ENCODE data around the gene THRB. TPM values are rescaled to one million over a fixed set of nuclear protein-coding genes. Genes with fewer than 3 reads are reported as not detected.

The THRB gene
- total and polyA plus RNA-seq, 4 donors = 4.0 to 10.5 (median 6.2) TPM

DNA sequence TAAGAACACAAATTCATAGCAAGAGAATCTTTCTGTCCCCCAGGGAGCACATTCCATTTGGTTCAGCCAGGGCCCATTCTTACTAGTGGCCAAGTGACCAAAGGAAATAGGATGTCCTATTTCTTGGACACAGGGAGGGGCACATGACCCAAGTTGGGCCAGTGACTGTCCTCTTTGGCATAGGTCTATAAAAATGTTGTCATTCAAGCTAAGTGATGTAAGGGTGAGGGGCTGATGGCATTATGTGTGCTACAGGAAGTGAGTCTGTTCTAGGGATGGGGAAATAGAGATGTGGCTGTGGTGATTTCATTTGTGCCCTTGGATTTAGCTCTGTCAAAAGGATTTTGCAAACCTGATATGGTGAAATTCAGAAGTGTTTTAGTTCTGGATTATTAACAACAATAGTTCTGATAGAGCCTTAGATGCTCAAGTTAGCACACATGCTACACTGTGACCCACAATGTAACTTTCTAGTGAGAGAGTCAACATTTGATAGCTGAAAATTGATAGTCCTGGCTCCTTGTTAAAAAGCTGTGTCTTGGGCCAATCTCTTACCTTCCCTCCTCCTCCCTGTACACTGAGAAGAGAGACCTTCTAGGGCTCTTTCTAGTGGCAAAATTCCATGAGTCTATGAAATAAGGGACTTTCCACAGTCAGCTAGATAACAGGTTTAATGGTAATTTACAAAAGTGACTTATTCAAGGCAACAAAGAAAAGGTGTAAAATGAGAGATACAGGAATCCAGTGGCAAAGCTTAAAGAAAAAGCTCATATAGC lies 117.2 kb downstream of the THRB start:
- DNase-seq (ENCODE audit: low read depth in 4 of 6, low spot score in 6 of 6) = no peak
- Histone ChIP-seq H3K9me3 (ENCODE audit: control insufficient read depth, insufficient read depth, low read length) (no peaks in the 10 kb centered on the region), H3K27ac (ENCODE audit: low read depth, low read length) (no peak overlapping the region), H3K27me3 (ENCODE audit: control insufficient read depth, insufficient read depth, low read length) (no peaks in the 10 kb centered on the region), H3K4me3 (ENCODE audit: low read depth, low read length) (no peak overlapping the region), H3K36me3 (ENCODE audit: control insufficient read depth, insufficient read depth, low read length) (no peaks in the 10 kb centered on the region), H3K4me1 (ENCODE audit: control insufficient read depth, insufficient read depth, low read length) (no peaks in the 10 kb centered on the region)

DNA sequence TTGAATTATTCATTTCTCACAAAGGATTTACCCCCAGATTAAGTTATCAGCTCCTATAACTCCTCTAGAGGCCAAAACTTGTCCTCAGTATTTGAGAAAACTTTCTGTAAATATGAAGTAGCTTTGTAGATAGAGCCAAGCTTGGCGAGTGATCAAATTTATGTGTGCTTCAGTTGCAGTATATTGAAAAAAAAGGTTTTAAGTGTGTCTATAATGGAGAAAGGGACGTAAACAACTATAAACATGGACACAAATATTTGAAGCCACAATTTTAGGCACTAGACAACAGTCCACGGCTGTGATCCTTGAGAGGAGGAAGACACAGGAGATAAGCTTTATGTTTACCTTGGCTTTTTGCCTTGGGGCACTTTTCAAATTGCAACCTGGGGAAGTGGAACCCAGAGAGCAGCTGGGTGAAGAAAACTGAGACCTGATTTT lies 118.7 kb downstream of the THRB start:
- no peak for DNase-seq (ENCODE audit: low read depth in 4 of 6, low spot score in 6 of 6)
- WGBS (ENCODE audit: insufficient coverage) = no CpG with 5 or more reads among the region's 3 CpGs
- Histone ChIP-seq H3K4me3 (ENCODE audit: low read depth, low read length) (no peak overlapping the region), H3K36me3 (ENCODE audit: control insufficient read depth, insufficient read depth, low read length) (no peaks in the 10 kb centered on the region), H3K27me3 (ENCODE audit: control insufficient read depth, insufficient read depth, low read length) (no peaks in the 10 kb centered on the region), H3K9me3 (ENCODE audit: control insufficient read depth, insufficient read depth, low read length) (no peaks in the 10 kb centered on the region), H3K27ac (ENCODE audit: low read depth, low read length) (no peak overlapping the region), H3K4me1 (ENCODE audit: control insufficient read depth, insufficient read depth, low read length) (no peaks in the 10 kb centered on the region)

DNA sequence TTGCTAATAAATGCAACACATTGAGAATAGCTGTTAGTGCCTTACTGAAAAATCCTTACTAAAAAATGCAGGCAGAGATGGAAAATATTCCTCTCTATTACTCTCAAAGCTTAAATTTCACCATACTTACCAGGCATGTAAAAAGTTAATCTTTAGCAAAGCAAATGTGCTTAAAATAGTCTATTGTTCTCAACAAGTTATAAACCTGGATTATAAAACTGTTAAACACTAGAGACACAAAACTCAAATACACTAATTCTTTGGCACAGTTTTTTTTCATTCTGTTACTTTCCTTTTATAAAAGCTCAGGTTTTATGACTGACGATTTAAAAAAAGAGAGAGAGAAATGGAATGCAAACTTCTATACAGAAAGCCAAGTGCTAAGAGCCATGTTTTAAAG lies 119.8 kb downstream of the THRB start:
- no peaks in the 10 kb centered on the region for H3K9me3 ChIP-seq (ENCODE audit: control insufficient read depth, insufficient read depth, low read length)
- DNase-seq (ENCODE audit: low read depth in 4 of 6, low spot score in 6 of 6) = no peak
- H3K27me3 ChIP-seq (ENCODE audit: control insufficient read depth, insufficient read depth, low read length) = no peaks in the 10 kb centered on the region
- H3K27ac ChIP-seq (ENCODE audit: low read depth, low read length) = no peak overlapping the region
- no peaks in the 10 kb centered on the region for H3K36me3 ChIP-seq (ENCODE audit: control insufficient read depth, insufficient read depth, low read length)
- WGBS (ENCODE audit: insufficient coverage) = no CpG with 5 or more reads among the region's 1 CpG
- no peaks in the 10 kb centered on the region for H3K4me1 ChIP-seq (ENCODE audit: control insufficient read depth, insufficient read depth, low read length)
- H3K4me3 ChIP-seq (ENCODE audit: low read depth, low read length) = no peak overlapping the region

DNA sequence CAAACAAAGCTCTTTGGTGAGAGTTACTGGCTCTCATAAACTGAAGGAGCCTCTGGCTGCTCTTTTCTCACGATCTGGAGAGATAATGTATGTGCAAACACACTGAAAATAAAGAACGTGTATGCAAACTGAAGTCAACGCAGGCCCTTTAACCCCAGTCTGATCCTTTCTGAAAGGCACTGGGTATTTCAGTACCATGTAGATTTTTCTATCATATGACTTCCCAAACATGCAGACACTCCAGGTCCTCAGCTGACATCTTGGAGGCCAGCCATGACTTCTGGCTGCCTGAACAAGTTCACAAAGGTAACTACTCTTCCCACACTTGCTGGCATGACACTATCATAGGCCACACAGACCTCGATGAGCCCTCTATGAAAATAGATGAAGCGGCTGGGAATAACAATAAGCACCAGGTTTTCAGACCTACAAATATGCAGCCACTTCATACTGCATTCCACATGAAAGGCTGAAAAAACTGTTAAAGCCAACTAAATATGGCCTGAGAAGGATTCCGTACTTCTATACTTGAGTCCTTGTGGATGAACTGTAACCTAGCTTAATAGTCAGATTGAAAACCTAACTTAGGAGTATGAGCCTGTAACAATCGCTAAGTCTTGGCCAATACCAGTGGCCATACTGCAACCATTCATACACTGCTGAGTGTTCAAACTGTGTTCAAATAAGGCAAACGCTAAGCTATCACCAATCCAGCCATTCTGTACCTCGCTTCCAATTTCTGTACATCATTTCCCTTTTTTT lies 121.3 kb downstream of the THRB start:
- no peaks in the 10 kb centered on the region for H3K9me3 ChIP-seq (ENCODE audit: control insufficient read depth, insufficient read depth, low read length)
- no peaks in the 10 kb centered on the region for H3K4me1 ChIP-seq (ENCODE audit: control insufficient read depth, insufficient read depth, low read length)
- 90% methylated on average over 4 of the region's 9 CpGs for WGBS (ENCODE audit: insufficient coverage)
- no peaks in the 10 kb centered on the region for H3K36me3 ChIP-seq (ENCODE audit: control insufficient read depth, insufficient read depth, low read length)
- no peak overlapping the region for H3K4me3 ChIP-seq (ENCODE audit: low read depth, low read length)
- H3K27ac ChIP-seq (ENCODE audit: low read depth, low read length) = no peak overlapping the region
- H3K27me3 ChIP-seq (ENCODE audit: control insufficient read depth, insufficient read depth, low read length) = no peaks in the 10 kb centered on the region
- DNase-seq (ENCODE audit: low read depth in 4 of 6, low spot score in 6 of 6) = no peak

DNA sequence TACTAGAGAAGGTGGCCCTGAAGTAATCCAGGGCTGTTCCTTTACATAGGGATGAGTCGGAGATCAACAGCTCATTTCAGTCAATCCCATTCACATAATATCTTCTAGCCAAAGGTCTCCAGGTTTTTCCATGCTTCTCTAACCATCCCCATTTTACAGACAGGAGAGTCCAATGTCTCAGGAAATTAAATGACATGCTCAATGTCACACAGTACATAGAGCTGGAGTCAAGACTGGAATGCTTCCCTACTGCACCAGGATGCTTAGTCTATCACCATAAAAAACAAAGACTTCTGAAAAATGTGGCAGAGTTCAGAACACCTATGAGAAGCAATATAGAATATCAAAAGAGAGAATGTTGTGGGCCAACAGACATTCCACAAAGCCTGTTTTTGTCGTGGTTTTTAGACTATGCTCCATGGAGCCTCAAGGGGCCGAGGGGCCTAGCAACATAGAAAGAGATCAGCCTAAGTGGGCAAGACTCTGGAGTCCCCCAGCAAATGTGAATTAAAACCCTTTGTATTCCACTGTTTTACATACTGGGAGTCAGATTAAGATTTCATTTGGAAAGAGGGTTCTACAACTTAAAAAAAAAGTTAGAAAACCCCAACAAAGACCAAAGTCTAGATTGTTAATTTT lies 122.0 kb downstream of the THRB start:
- no peaks in the 10 kb centered on the region for H3K4me1 ChIP-seq (ENCODE audit: control insufficient read depth, insufficient read depth, low read length)
- no peaks in the 10 kb centered on the region for H3K27me3 ChIP-seq (ENCODE audit: control insufficient read depth, insufficient read depth, low read length)

DNA sequence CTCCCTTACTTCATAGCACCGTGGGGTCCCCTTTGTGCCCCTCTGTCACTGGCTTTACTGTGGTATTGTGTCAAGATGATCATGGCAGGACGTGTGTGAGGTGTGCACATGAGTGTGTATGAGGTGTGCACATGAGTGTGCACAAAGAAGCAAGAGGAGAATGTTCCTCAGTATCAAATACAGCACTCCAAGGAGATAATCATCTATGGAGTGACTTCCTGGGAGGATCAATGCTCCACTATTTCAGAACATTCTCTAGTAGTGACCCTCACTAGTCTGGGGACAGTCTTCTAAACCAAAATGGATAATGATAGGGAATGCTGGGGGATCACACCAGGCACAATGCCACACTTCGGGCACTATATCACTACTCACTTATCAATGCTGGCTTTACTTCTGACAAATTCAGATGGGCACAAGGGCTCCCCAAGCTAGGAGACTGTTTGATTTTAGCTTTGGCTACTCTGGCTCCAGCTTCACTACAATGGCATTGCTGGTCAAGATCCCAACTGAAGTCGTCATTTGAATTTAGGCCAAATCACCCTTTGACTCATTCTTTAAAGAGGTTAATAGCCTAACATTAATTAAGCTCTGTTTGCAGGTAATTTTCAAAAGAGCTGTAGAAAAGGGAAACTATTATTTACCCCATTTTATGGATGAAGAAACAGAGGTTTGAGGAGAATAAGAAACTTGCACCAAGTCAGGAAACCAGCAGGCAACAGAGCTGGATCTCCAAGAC lies 124.1 kb downstream of the THRB start:
- Histone ChIP-seq H3K27ac (ENCODE audit: low read depth, low read length) (no peak overlapping the region), H3K9me3 (ENCODE audit: control insufficient read depth, insufficient read depth, low read length) (no peaks in the 10 kb centered on the region), H3K4me3 (ENCODE audit: low read depth, low read length) (no peak overlapping the region), H3K36me3 (ENCODE audit: control insufficient read depth, insufficient read depth, low read length) (no peaks in the 10 kb centered on the region), H3K27me3 (ENCODE audit: control insufficient read depth, insufficient read depth, low read length) (no peaks in the 10 kb centered on the region), H3K4me1 (ENCODE audit: control insufficient read depth, insufficient read depth, low read length) (no peaks in the 10 kb centered on the region)
- WGBS (ENCODE audit: insufficient coverage) = no CpG with 5 or more reads among the region's 4 CpGs
- no peak for DNase-seq (ENCODE audit: low read depth in 4 of 6, low spot score in 6 of 6)

More for the DNA sequence above, 122.0 kb downstream of the THRB start:
- Histone ChIP-seq H3K27ac (ENCODE audit: low read depth, low read length) (no peak overlapping the region), H3K4me3 (ENCODE audit: low read depth, low read length) (no peak overlapping the region), H3K9me3 (ENCODE audit: control insufficient read depth, insufficient read depth, low read length) (no peaks in the 10 kb centered on the region), H3K36me3 (ENCODE audit: control insufficient read depth, insufficient read depth, low read length) (no peaks in the 10 kb centered on the region)
- WGBS (ENCODE audit: insufficient coverage) = 83% methylated on average over 1 of the region's 3 CpGs
- no peak for DNase-seq (ENCODE audit: low read depth in 4 of 6, low spot score in 6 of 6)

DNA sequence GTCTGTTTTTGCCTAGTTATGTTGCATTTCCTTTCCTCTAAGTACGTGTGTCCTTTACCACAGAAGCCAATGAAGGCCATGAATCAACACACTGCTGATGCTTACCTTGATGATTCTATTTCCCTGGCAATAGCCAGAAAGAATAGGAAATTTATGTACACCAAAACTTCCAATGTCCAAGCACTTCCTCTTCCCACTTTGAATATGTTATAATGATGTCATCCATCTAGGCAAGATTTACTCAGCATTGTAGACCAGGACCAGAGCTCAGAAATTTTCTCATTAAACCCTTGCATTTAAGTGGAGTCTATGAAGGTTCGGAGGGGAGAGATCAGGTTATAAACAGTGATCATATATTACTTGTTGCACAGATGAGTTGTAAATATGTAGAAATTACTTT lies 126.0 kb downstream of the THRB start:
- H3K4me1 ChIP-seq (ENCODE audit: control insufficient read depth, insufficient read depth, low read length) = no peaks in the 10 kb centered on the region
- no peak for DNase-seq (ENCODE audit: low read depth in 4 of 6, low spot score in 6 of 6)
- 100% methylated on average over 1 of the region's 2 CpGs for WGBS (ENCODE audit: insufficient coverage)
- no peak overlapping the region for H3K4me3 ChIP-seq (ENCODE audit: low read depth, low read length)
- no peak overlapping the region for H3K27ac ChIP-seq (ENCODE audit: low read depth, low read length)
- H3K27me3 ChIP-seq (ENCODE audit: control insufficient read depth, insufficient read depth, low read length) = no peaks in the 10 kb centered on the region
- H3K36me3 ChIP-seq (ENCODE audit: control insufficient read depth, insufficient read depth, low read length) = no peaks in the 10 kb centered on the region
- no peaks in the 10 kb centered on the region for H3K9me3 ChIP-seq (ENCODE audit: control insufficient read depth, insufficient read depth, low read length)

DNA sequence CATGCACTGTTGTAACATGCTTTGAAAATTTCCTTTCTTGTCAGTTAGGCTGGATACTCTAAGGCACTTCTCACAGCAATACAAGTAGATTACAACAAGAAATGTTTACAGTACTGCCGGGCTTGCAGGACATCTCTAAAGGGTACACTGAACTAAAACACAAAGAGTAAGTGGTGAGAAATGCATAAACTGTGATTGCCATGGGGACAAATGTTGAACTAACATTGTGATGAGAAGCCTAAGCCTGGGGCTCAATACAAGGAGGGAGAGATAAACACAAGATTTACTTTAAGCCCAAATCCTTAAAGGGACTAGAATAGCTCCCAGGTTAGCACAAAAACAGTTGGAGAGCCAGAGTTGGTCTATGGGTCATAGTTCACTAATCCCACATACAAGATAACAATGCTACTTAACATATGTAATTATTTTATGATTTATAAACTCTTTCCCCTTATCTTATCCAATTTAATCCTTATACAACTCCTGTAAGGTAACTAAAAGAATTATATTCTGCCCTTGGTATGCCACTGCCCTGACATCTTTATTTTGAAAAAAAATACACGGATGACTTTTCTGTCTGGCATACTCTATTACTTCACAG lies 126.9 kb downstream of the THRB start:
- no peaks in the 10 kb centered on the region for H3K27me3 ChIP-seq (ENCODE audit: control insufficient read depth, insufficient read depth, low read length)
- no peak overlapping the region for H3K27ac ChIP-seq (ENCODE audit: low read depth, low read length)
- WGBS (ENCODE audit: insufficient coverage) = 83% methylated on average over 1 of the region's 2 CpGs
- no peaks in the 10 kb centered on the region for H3K9me3 ChIP-seq (ENCODE audit: control insufficient read depth, insufficient read depth, low read length)
- no peak for DNase-seq (ENCODE audit: low read depth in 4 of 6, low spot score in 6 of 6)
- no peak overlapping the region for H3K4me3 ChIP-seq (ENCODE audit: low read depth, low read length)
- H3K36me3 ChIP-seq (ENCODE audit: control insufficient read depth, insufficient read depth, low read length) = no peaks in the 10 kb centered on the region
- H3K4me1 ChIP-seq (ENCODE audit: control insufficient read depth, insufficient read depth, low read length) = no peaks in the 10 kb centered on the region

DNA sequence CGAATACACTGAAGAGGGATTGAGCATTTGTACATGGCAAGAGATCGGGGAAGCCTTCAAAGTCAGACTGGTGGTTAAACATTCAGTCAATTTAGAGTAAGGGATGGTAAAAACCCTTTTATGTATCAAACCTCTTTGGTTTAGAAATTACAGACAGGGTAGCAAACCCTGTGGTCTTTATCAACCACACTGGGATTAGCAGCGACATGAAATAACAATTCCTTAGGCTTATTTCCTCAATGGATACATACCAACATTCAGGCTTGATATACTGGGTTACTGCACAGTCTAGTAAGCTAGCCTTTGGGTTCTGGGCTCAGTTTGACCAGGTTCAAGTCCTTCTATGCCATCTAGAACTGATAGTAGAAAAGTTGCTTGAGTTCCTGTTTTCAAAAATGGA lies 127.4 kb downstream of the THRB start:
- H3K36me3 ChIP-seq (ENCODE audit: control insufficient read depth, insufficient read depth, low read length) = no peaks in the 10 kb centered on the region
- no peak overlapping the region for H3K4me3 ChIP-seq (ENCODE audit: low read depth, low read length)
- no peaks in the 10 kb centered on the region for H3K4me1 ChIP-seq (ENCODE audit: control insufficient read depth, insufficient read depth, low read length)
- 100% methylated on average over 1 of the region's 3 CpGs for WGBS (ENCODE audit: insufficient coverage)
- no peak overlapping the region for H3K27ac ChIP-seq (ENCODE audit: low read depth, low read length)
- DNase-seq (ENCODE audit: low read depth in 4 of 6, low spot score in 6 of 6) = no peak
- no peaks in the 10 kb centered on the region for H3K9me3 ChIP-seq (ENCODE audit: control insufficient read depth, insufficient read depth, low read length)
- H3K27me3 ChIP-seq (ENCODE audit: control insufficient read depth, insufficient read depth, low read length) = no peaks in the 10 kb centered on the region

Data from spinal cord (tissue), 10 donors.